NCI-H1092 (cell line): ENCODE measurements around the gene GLUL.
"Not testable (repeated sequence)": the region's sequence is repeated elsewhere in the genome, so short reads cannot be mapped to it uniquely, and the experiment has no call there.

Experiments
- DNase-seq: peaks from one replicate; lab custom pipeline; 2025; lab: John Stamatoyannopoulos, UW

Gene GLUL

GRCh38 chr1:182368358-182368757, 23.2 kb downstream of the GLUL start:
- DNase-seq, result no peak

- no peak for DNase-seq
Measured at GRCh38 chr1:182367926-182368325, 23.7 kb downstream of the GLUL start.

GRCh38 chr1:182366596-182366995, 25.0 kb downstream of the GLUL start:
- no peak for DNase-seq

- DNase-seq, result no peak
Measured at GRCh38 chr1:182359645-182360044, 31.9 kb downstream of the GLUL start.

- peak; percentile 60 for DNase-seq
Measured at GRCh38 chr1:182357913-182358312, 33.7 kb downstream of the GLUL start.

GRCh38 chr1:182357171-182357570, 34.4 kb downstream of the GLUL start:
- peak; percentile 17 for DNase-seq

GRCh38 chr1:182355723-182356098, 35.9 kb downstream of the GLUL start:
- no peak for DNase-seq

GRCh38 chr1:182351790-182352364, 39.7 kb downstream of the GLUL start:
- DNase-seq, result no peak

- no peak for DNase-seq
Measured at GRCh38 chr1:182350839-182351238, 40.8 kb downstream of the GLUL start.

- DNase-seq, result no peak
Measured at GRCh38 chr1:182348961-182349747, 42.4 kb downstream of the GLUL start.

- DNase-seq, result no peak
Measured at GRCh38 chr1:182347019-182347418, 44.6 kb downstream of the GLUL start.

- DNase-seq, result no peak
Measured at GRCh38 chr1:182340233-182341058, 51.1 kb downstream of the GLUL start.

GRCh38 chr1:182339684-182340083, 51.9 kb downstream of the GLUL start:
- no peak for DNase-seq

GRCh38 chr1:182338806-182339370, 52.7 kb downstream of the GLUL start:
- DNase-seq, result no peak

- DNase-seq, result peak; percentile 12
Measured at GRCh38 chr1:182337736-182338571, 53.6 kb downstream of the GLUL start.

GRCh38 chr1:182335771-182336566, 55.6 kb downstream of the GLUL start:
- DNase-seq, result no peak

GRCh38 chr1:182333071-182333571, 58.5 kb downstream of the GLUL start:
- DNase-seq, result not testable (repeated sequence)

GRCh38 chr1:182332261-182333060, 59.1 kb downstream of the GLUL start:
- DNase-seq, result no peak
